Transverse colon (tissue), 4 donors: ENCODE results near the gene GRIFIN. TPM values are rescaled to one million over a fixed set of nuclear protein-coding genes. Genes with fewer than 3 reads are reported as not detected.

Source experiments
- DNase-seq: peaks from one replicate; pipeline ENCODE4 v3.0.0-alpha.2; 2019
- H3K27ac ChIP-seq, 4 donors: fragments of 200-600 bp; sonication (generic); 2 replicates each; pipeline ENCODE4 v1.5.1; 2016 to 2018; ENCODE audit warnings: inconsistent platforms in 4 of 4
- H3K27me3 ChIP-seq: fragments of 200-600 bp; sonication (generic); 2 replicates; pipeline ENCODE4 v1.5.1; 2017; ENCODE audit warnings: inconsistent platforms
- H3K36me3 ChIP-seq, 4 donors: fragments of 200-600 bp; sonication (generic); 2 replicates each; pipeline ENCODE4 v1.5.1; 2017 to 2019; ENCODE audit warnings: inconsistent platforms in 4 of 4
- H3K4me1 ChIP-seq, 4 donors: fragments of 200-600 bp; sonication (generic); 2 replicates each; pipeline ENCODE4 v1.5.1; 2017 to 2020; ENCODE audit warnings: inconsistent platforms in 4 of 4
- H3K4me3 ChIP-seq, 4 donors: fragments of 200-600 bp; sonication (generic); 1 replicate in 1 of 4; 2 replicates in 3 of 4; pipeline versions ENCODE4 v1.5.1 to v1.6.1; 2017 to 2019; ENCODE audit warnings: inconsistent platforms in 4 of 4
- H3K9me3 ChIP-seq, 2 donors: fragments of 200-600 bp; sonication (generic); 2 replicates each; pipeline ENCODE4 v1.5.1; 2017 to 2019; ENCODE audit warnings: inconsistent platforms in 2 of 2
- EP300 ChIP-seq: sonication (generic); formaldehyde crosslinking; IDR thresholded peaks from one replicate; pipeline ENCODE4 v1.6.1; 2017; ENCODE audit warnings: antibody characterized with exemption, low read depth
- POLR2A ChIP-seq: fragments of 450-650 bp; IDR thresholded peaks from one replicate; pipeline ENCODE4 v1.6.1; 2016; ENCODE audit warnings: antibody characterized with exemption, mild to moderate bottlenecking, moderate library complexity
- POLR2AphosphoS5 ChIP-seq, 3 donors: sonication (generic); formaldehyde crosslinking; IDR thresholded peaks; one replicate each; pipeline ENCODE4 v1.6.1; 2016; ENCODE audit warnings: antibody characterized with exemption in 3 of 3
- WGBS, 2 donors: methylation state at CpG; one replicate each; pipeline ENCODE4 v1.1.5; 2018; ENCODE audit warnings: low coverage in 1 of 2; 5-methylcytosine and 5-hydroxymethylcytosine counted together
- in situ Hi-C, 4 donors: fragments of 200-750 bp; cut with MboI; loops; one replicate each; pipeline versions ENCODE4 v1.15.0 to v1.15.1; 2017; ENCODE audit warnings: low sequenced_read_pairs in 3 of 4, low pct_ligation_motif_present in 1 of 4, low pct_unique_long_range_greater_than_20kb in 1 of 4
- intact Hi-C: fragments of 100-400 bp; cut with DNase I; formaldehyde crosslinking; loops from one replicate; pipeline ENCODE4 v1.15.1; 2023; ENCODE audit warnings: low total_unique reads
- total RNA-seq, 4 donors: library from RNA; depleted of rRNA; stranded (reverse); fragments of >200 nt; gene quantifications; one replicate each; pipeline ENCODE4 v1.1.0, GENCODE V29; 2016
- TF ChIP-seq, protein P1 (sequence below), 5 experiments: fragments of 200-600 bp in 3 of 5; fragments of 450-650 bp in 2 of 5; sonication (generic) in 3 of 5; IDR thresholded peaks; 1 replicate in 2 of 5; 2 replicates in 3 of 5; pipeline ENCODE4 v1.5.1; 2016 to 2017; ENCODE audit warnings: antibody characterized with exemption in 5 of 5, inconsistent platforms in 3 of 5, mild to moderate bottlenecking in 2 of 5, moderate library complexity in 1 of 5

GRIFIN gene
- total RNA-seq, 4 donors from 2014 or later = not detected

DNA sequence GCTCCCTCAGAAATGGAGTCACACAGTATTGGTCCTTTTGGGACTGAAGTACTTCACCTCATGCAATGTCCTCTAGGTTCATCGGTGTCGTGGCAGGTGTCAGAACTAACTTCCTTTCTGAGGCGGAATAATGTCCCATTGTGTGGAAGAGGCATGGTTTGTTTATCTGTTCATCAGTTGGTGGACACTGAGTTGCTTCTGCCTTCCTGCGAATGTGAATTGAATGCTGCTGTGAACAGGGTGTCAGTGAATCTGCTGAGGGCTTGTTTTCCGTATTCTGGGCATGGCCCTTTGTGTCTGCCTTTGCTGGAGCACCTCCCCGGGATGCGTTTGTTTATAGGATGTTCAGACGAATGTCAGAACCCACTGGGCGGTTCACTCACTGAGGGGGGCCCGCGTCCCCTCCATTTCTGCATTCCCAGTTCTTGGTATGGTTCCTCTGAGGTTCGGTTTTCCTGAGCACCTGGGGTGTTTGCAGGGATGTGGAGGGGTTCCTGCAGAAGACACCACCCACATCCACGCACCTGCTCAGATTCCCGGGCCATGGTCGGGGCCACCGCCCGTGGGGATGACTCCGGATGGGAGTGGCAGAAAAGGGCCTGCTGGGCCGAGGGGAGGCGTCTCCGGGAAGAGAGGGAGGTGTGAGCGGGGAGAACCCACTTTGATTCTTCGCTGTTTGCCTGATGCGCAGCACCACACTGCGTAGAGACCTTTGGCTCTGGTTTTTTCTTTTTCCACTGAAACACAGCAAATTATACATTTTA is 39.7 kb downstream of the GRIFIN start:
- intact Hi-C loops (no loop called here), in situ Hi-C loops (no loop called here)
- H3K4me3 ChIP-seq = no peak overlapping the region
- H3K36me3 ChIP-seq = peaks cover 0 to 6% (median 0%) of the 10 kb centered on the region in 4 donors
- no peak for DNase-seq
- no peak overlapping the region for H3K27ac ChIP-seq
- no peaks in the 10 kb centered on the region for H3K27me3 ChIP-seq
- TF ChIP-seq POLR2AphosphoS5 (IDR thresholded peaks at IDR 0.05) (no peak), EP300 (no peak), POLR2A (no peak)
- TF ChIP-seq, protein P1, sequence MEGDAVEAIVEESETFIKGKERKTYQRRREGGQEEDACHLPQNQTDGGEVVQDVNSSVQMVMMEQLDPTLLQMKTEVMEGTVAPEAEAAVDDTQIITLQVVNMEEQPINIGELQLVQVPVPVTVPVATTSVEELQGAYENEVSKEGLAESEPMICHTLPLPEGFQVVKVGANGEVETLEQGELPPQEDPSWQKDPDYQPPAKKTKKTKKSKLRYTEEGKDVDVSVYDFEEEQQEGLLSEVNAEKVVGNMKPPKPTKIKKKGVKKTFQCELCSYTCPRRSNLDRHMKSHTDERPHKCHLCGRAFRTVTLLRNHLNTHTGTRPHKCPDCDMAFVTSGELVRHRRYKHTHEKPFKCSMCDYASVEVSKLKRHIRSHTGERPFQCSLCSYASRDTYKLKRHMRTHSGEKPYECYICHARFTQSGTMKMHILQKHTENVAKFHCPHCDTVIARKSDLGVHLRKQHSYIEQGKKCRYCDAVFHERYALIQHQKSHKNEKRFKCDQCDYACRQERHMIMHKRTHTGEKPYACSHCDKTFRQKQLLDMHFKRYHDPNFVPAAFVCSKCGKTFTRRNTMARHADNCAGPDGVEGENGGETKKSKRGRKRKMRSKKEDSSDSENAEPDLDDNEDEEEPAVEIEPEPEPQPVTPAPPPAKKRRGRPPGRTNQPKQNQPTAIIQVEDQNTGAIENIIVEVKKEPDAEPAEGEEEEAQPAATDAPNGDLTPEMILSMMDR (IDR thresholded peaks at IDR 0.05) = no peak
- 84 to 100% methylated on average over 2 to 25 of the region's 25 CpGs for WGBS, 2 donors
- H3K9me3 ChIP-seq = no peaks in the 10 kb centered on the region
- peaks cover 0 to 10% (median 4%) of the 10 kb centered on the region in 4 donors for H3K4me1 ChIP-seq

DNA sequence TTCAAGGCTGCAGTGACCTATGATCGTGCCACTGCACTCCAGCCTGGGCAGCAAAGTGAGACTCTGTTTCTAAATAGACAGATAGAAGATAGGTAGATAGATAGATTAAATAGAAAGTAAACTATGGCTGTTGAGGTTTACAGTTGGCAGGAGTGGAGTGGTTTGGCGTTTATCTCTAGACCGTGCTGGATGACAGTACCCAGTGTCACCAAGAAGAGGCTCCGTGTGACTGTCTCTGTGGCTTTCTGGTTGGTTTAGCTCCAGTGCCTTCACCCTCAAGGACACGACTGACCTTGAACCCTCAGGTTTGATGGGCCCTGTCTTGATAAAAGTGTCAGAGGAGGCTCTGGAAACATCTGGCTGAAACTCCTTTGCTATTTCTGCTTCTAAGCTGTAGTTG is 41.1 kb downstream of the GRIFIN start:
- intact Hi-C loops (no loop called here), in situ Hi-C loops (no loop called here)

DNA sequence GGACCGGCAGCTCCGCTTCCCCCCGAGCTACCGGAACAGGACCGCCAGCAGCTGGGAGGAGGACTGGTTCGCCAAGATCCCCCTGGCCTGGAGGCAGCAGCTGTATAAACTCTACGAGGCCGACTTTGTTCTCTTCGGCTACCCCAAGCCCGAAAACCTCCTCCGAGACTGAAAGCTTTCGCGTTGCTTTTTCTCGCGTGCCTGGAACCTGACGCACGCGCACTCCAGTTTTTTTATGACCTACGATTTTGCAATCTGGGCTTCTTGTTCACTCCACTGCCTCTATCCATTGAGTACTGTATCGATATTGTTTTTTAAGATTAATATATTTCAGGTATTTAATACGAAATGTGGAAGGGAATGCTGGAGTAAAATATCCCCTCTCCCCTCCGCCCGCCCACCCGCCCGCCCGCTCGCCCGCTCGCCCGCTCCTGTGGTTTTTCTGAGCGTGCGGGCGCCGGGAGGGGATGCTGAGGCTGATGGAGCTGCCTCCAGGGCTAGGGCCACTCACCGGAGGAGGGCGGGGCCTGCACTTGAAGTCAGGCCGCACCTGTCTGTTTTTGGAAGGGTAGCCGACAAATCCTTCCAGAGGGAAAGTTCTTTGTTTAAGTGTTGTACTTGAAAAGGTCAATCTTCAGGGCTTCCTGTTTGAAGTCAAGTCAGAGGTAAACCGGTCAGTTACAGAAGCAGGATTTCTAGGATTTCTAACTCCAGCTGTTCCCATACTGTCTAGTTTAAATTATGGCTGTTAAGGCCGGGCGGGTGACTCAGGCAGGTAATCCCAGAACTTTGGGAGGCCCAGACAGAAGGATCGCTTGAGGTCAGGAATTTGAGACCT is 42.3 kb downstream of the GRIFIN start:
- intact Hi-C loops = no loop called here
- Histone ChIP-seq H3K27ac (no peak overlapping the region), H3K9me3 (peaks cover 0 to 8% of the 10 kb centered on the region in 2 donors), H3K27me3 (no peaks in the 10 kb centered on the region), H3K4me1 (peaks cover 0 to 10% (median 4%) of the 10 kb centered on the region in 4 donors), H3K36me3 (peaks cover 0 to 6% (median 0%) of the 10 kb centered on the region in 4 donors), H3K4me3 (no peak overlapping the region)
- no peak for DNase-seq
- in situ Hi-C loops = no loop called here
- no peak for TF ChIP-seq EP300
- no peak for TF ChIP-seq POLR2A
- TF ChIP-seq, protein P1 (IDR thresholded peaks at IDR 0.05) = no peak
- no peak for TF ChIP-seq POLR2AphosphoS5 (IDR thresholded peaks at IDR 0.05)
- 93 to 95% methylated on average over 13 to 41 of the region's 42 CpGs for WGBS, 2 donors

More for the DNA sequence above, 41.1 kb downstream of the GRIFIN start:
- Histone ChIP-seq H3K4me3 (no peak overlapping the region), H3K27me3 (no peaks in the 10 kb centered on the region), H3K4me1 (peaks cover 0 to 10% (median 4%) of the 10 kb centered on the region in 4 donors), H3K36me3 (peaks cover 0 to 6% (median 0%) of the 10 kb centered on the region in 4 donors), H3K27ac (no peak overlapping the region), H3K9me3 (peaks cover 0 to 8% of the 10 kb centered on the region in 2 donors)
- no peak for TF ChIP-seq EP300
- no peak for TF ChIP-seq POLR2AphosphoS5 (IDR thresholded peaks at IDR 0.05)
- TF ChIP-seq, protein P1 (IDR thresholded peaks at IDR 0.05) = no peak
- no peak for DNase-seq
- WGBS, 2 donors = 89 to 93% methylated on average over 4 to 5 of the region's 5 CpGs

DNA sequence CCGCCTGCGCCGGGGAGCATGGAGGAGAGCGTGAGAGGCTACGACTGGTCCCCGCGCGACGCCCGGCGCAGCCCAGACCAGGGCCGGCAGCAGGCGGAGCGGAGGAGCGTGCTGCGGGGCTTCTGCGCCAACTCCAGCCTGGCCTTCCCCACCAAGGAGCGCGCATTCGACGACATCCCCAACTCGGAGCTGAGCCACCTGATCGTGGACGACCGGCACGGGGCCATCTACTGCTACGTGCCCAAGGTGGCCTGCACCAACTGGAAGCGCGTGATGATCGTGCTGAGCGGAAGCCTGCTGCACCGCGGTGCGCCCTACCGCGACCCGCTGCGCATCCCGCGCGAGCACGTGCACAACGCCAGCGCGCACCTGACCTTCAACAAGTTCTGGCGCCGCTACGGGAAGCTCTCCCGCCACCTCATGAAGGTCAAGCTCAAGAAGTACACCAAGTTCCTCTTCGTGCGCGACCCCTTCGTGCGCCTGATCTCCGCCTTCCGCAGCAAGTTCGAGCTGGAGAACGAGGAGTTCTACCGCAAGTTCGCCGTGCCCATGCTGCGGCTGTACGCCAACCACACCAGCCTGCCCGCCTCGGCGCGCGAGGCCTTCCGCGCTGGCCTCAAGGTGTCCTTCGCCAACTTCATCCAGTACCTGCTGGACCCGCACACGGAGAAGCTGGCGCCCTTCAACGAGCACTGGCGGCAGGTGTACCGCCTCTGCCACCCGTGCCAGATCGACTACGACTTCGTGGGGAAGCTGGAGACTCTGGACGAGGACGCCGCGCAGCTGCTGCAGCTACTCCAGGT is 43.1 kb downstream of the GRIFIN start:
- Histone ChIP-seq H3K4me3 (no peak overlapping the region), H3K27ac (no peak overlapping the region), H3K4me1 (peaks cover 0 to 10% (median 2%) of the 10 kb centered on the region in 4 donors), H3K36me3 (peaks cover 0 to 6% (median 0%) of the 10 kb centered on the region in 4 donors), H3K27me3 (no peaks in the 10 kb centered on the region), H3K9me3 (peaks cover 0 to 8% of the 10 kb centered on the region in 2 donors)
- DNase-seq = no peak
- intact Hi-C loops = no loop called here
- WGBS, 2 donors = 98% methylated on average over 82 of the region's 85 CpGs; no CpG with 5 or more reads in 1 of the 2 donors
- in situ Hi-C loops = no loop called here
- TF ChIP-seq POLR2AphosphoS5 (IDR thresholded peaks at IDR 0.05) (no peak), EP300 (no peak), POLR2A (no peak)
- TF ChIP-seq, protein P1 (IDR thresholded peaks at IDR 0.05) = no peak
